HepG2 (cell line): ENCODE data around the gene NDUFS2. TPM values are rescaled to one million over a fixed set of nuclear protein-coding genes. Genes with fewer than 3 reads are reported as not detected.

Source experiments
- BCLAF1 ChIP-seq: fragments of 450-650 bp; IDR thresholded peaks from 2 replicates; pipeline ENCODE4 v1.6.1; 2017; ENCODE audit warnings: mild to moderate bottlenecking
- BRD4 ChIP-seq: sonication (generic); formaldehyde crosslinking; IDR thresholded peaks from 2 replicates; pipeline ENCODE4 v1.4.0; 2020; ENCODE audit warnings: missing genetic modification reagents
- FOSL1 ChIP-seq: sonication (generic); formaldehyde crosslinking; IDR thresholded peaks from 2 replicates; pipeline ENCODE4 v1.9.0; 2021; ENCODE audit warnings: missing genetic modification reagents, borderline replicate concordance
- HINFP ChIP-seq: sonication (generic); formaldehyde crosslinking; IDR thresholded peaks from 2 replicates; pipeline ENCODE4 v1.4.0; 2020; ENCODE audit warnings: low read depth, mild to moderate bottlenecking, missing genetic modification reagents
- MNT ChIP-seq: fragments of 450-650 bp; IDR thresholded peaks from 2 replicates; pipeline ENCODE4 v1.6.1; 2016
- RELA ChIP-seq: sonication (generic); formaldehyde crosslinking; IDR thresholded peaks from 2 replicates; pipeline ENCODE4 v1.4.0; 2020; ENCODE audit warnings: missing genetic modification reagents
- SMAD1 ChIP-seq: sonication (generic); formaldehyde crosslinking; IDR thresholded peaks from 2 replicates; pipeline ENCODE4 v1.4.0; 2020; ENCODE audit warnings: missing genetic modification reagents, low read depth, mild to moderate bottlenecking, borderline replicate concordance
- TCF7 ChIP-seq: sonication (generic); IDR thresholded peaks from 2 replicates; pipeline ENCODE4 v1.6.1; 2016; ENCODE audit warnings: antibody characterized with exemption, low read depth
- ZNF773 ChIP-seq: sonication (generic); formaldehyde crosslinking; IDR thresholded peaks from 2 replicates; pipeline ENCODE4 v1.4.0; 2020; ENCODE audit warnings: missing genetic modification reagents, borderline replicate concordance
- ZSCAN31 ChIP-seq: sonication (generic); formaldehyde crosslinking; IDR thresholded peaks from 2 replicates; pipeline ENCODE4 v1.5.0; 2020; ENCODE audit warnings: low read depth, mild to moderate bottlenecking, missing genetic modification reagents
- ZZZ3 ChIP-seq: sonication (generic); formaldehyde crosslinking; IDR thresholded peaks from 2 replicates; pipeline ENCODE4 v1.4.0; 2020; ENCODE audit warnings: missing genetic modification reagents, mild to moderate bottlenecking, borderline replicate concordance
- polyA plus RNA-seq, 8 experiments: library from polyadenylated mRNA; depleted of rRNA in 3 of 8; stranded (reverse) in 7 of 8; unstranded in 1 of 8; fragments of >200 nt; fragmentation: Illumina TruSeq in 4 of 8; extraction: Trizol in 4 of 8; gene quantifications; 2 replicates each; pipeline versions ENCODE4 v1.2.1 to v1.2.3, GENCODE V29; 2011 to 2016; ENCODE audit warnings: low read depth in 4 of 8, missing spikeins in 1 of 8, mixed read lengths in 1 of 8; ENCODE audit not compliant: insufficient read depth in 1 of 8
- total RNA-seq, 5 experiments: library from RNA; depleted of rRNA; stranded (reverse); fragments of >200 nt; fragmentation: Illumina TruSeq; extraction: Trizol; gene quantifications; 2 replicates each; pipeline ENCODE4 v1.2.3, GENCODE V29; 2016; ENCODE audit warnings: low read depth in 1 of 5
- TF ChIP-seq, protein P1 (sequence below), 2 experiments: fragments of 450-650 bp in 1 of 2; sonication (generic) in 1 of 2; formaldehyde crosslinking in 1 of 2; IDR thresholded peaks; 2 replicates each; pipeline versions ENCODE4 v1.6.1 to v1.8.0; 2016 to 2022; ENCODE audit warnings: antibody characterized with exemption in 1 of 2, mild to moderate bottlenecking in 1 of 2, missing genetic modification reagents in 1 of 2

The NDUFS2 gene
- total and polyA plus RNA-seq, 2 of the 13 experiments (the other 11 are each of a cell fraction or from before 2014, with no cell fraction given): 89.9 to 118 TPM

DNA sequence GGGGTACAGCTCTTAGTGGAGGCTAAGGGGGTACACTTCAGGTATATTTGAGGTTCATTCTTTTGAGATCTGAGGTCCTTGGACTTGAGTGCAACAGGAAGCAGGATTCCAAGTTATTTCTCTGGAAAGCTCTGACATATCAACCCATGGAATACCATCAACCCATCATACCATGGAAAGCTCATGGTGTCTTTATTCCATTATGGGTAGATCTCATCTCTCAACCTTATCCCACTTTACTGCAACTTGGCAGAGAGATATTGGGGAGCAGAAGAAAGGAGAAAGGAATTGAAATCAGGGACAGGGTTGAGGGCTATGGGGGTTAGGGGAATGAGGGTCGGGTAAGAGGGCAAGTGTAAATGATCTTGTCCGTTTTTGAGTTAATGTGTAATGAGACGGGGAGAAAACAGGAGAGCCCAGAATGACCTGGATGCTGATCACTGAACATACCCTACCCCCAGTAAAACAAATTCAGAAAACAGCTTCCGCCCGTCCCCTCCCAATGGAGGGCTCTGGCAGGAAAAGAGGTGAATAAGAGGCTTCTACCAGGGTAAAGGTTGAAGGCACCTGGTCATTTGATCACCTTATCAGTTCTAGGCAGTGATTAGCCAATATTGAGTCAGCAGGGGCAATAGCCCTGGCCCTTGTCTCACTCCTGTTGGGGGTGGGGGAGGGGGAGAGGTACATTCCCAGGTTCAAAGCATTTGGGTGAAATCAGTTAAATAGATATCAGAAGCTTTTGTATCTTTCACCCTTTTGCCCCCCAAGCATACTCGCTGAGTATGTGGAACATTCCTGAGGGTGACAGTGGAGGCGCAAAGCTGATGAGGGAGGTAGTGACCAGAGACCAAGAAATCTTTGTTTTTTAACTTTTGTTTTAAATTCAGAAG lies 21.9 kb downstream of the NDUFS2 start (continued):
- TF ChIP-seq BCLAF1 (no peak), ZNF773 (no peak), RELA (CRISPR knock-in tag) (no peak), TCF7 (peak; percentile 93), FOSL1 (peak; percentile 60; the same call in 1 of the 2 replicates), HINFP (CRISPR knock-in tag) (0 out of 2 replicates have a peak, but pooled peaks have one; percentile 9), SMAD1 (no peak), BRD4 (CRISPR knock-in tag) (no peak; the same call in 1 of the 2 replicates), ZZZ3 (CRISPR knock-in tag) (no peak), MNT (no peak), ZSCAN31 (CRISPR knock-in tag) (no peak; the same call in 1 of the 2 replicates)
- TF ChIP-seq, protein P1, sequence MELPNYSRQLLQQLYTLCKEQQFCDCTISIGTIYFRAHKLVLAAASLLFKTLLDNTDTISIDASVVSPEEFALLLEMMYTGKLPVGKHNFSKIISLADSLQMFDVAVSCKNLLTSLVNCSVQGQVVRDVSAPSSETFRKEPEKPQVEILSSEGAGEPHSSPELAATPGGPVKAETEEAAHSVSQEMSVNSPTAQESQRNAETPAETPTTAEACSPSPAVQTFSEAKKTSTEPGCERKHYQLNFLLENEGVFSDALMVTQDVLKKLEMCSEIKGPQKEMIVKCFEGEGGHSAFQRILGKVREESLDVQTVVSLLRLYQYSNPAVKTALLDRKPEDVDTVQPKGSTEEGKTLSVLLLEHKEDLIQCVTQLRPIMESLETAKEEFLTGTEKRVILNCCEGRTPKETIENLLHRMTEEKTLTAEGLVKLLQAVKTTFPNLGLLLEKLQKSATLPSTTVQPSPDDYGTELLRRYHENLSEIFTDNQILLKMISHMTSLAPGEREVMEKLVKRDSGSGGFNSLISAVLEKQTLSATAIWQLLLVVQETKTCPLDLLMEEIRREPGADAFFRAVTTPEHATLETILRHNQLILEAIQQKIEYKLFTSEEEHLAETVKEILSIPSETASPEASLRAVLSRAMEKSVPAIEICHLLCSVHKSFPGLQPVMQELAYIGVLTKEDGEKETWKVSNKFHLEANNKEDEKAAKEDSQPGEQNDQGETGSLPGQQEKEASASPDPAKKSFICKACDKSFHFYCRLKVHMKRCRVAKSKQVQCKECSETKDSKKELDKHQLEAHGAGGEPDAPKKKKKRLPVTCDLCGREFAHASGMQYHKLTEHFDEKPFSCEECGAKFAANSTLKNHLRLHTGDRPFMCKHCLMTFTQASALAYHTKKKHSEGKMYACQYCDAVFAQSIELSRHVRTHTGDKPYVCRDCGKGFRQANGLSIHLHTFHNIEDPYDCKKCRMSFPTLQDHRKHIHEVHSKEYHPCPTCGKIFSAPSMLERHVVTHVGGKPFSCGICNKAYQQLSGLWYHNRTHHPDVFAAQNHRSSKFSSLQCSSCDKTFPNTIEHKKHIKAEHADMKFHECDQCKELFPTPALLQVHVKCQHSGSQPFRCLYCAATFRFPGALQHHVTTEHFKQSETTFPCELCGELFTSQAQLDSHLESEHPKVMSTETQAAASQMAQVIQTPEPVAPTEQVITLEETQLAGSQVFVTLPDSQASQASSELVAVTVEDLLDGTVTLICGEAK (IDR thresholded peaks at IDR 0.05): no peak
- TF ChIP-seq, protein P1 (CRISPR knock-in tag; IDR thresholded peaks at IDR 0.05): no peak; the same call in 1 of the 2 replicates
